NB4 (cell line): ENCODE measurements around the gene CXCL6.

Experiments used
- DNase-seq: peaks from one replicate; pipeline ENCODE4 v3.0.0; 2010; ENCODE audit warnings: low read depth
- H3K4me3 ChIP-seq: one replicate; pipeline ENCODE4 v1.5.1; 2011; ENCODE audit warnings: mild to moderate bottlenecking, low read depth, low read length, moderate library complexity
- MAX ChIP-seq: IDR thresholded peaks from 2 replicates; pipeline ENCODE4 v1.6.1; 2011; ENCODE audit warnings: low read depth, low read length
- MYC ChIP-seq: IDR thresholded peaks from 2 replicates; pipeline ENCODE4 v1.6.1; 2011; ENCODE audit warnings: low read depth, low read length
- POLR2A ChIP-seq: IDR thresholded peaks from 2 replicates; pipeline ENCODE4 v1.6.1; 2011; ENCODE audit warnings: mild to moderate bottlenecking; ENCODE audit not compliant: insufficient read length; ENCODE audit errors: extremely low read depth
- TF ChIP-seq, protein P1 (sequence below): IDR thresholded peaks from one replicate; pipeline ENCODE4 v1.5.1; 2012; ENCODE audit warnings: low read depth, low read length

Gene CXCL6

DNA sequence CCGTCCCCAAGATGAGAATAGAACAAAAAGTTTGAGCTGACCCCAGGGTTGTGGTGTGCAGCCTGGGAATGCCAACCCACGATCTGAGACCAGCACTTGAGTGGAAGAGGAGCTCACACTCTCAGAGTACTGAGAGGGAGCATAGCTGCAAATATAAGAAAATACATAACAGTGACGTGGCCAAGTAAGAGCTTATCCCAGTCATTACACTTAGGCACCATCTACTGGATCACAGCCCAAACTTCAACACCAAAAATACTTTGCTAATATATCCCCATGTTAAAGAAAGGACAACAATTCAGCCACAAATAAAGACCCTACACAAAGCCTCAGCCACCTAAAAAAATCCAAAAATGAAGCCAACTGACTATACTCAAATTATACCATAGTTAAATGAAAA, 33.3 kb upstream of the CXCL6 start:
- no peak overlapping the region for H3K4me3 ChIP-seq
- peak; percentile 16 for DNase-seq
- TF ChIP-seq MYC (no peak), MAX (no peak), POLR2A (no peak)
- TF ChIP-seq, protein P1, sequence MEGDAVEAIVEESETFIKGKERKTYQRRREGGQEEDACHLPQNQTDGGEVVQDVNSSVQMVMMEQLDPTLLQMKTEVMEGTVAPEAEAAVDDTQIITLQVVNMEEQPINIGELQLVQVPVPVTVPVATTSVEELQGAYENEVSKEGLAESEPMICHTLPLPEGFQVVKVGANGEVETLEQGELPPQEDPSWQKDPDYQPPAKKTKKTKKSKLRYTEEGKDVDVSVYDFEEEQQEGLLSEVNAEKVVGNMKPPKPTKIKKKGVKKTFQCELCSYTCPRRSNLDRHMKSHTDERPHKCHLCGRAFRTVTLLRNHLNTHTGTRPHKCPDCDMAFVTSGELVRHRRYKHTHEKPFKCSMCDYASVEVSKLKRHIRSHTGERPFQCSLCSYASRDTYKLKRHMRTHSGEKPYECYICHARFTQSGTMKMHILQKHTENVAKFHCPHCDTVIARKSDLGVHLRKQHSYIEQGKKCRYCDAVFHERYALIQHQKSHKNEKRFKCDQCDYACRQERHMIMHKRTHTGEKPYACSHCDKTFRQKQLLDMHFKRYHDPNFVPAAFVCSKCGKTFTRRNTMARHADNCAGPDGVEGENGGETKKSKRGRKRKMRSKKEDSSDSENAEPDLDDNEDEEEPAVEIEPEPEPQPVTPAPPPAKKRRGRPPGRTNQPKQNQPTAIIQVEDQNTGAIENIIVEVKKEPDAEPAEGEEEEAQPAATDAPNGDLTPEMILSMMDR, result no peak

GRCh38 chr4:73810191-73810590, 26.3 kb upstream of the CXCL6 start:
- DNase-seq, result no peak
- TF ChIP-seq, protein P1, result no peak
- TF ChIP-seq MYC (no peak), MAX (no peak), POLR2A (no peak)
- no peak overlapping the region for H3K4me3 ChIP-seq

GRCh38 chr4:73811841-73812240, 24.6 kb upstream of the CXCL6 start:
- TF ChIP-seq MAX (no peak), POLR2A (no peak), MYC (no peak)
- TF ChIP-seq, protein P1, result no peak
- no peak for DNase-seq
- no peak overlapping the region for H3K4me3 ChIP-seq

DNA sequence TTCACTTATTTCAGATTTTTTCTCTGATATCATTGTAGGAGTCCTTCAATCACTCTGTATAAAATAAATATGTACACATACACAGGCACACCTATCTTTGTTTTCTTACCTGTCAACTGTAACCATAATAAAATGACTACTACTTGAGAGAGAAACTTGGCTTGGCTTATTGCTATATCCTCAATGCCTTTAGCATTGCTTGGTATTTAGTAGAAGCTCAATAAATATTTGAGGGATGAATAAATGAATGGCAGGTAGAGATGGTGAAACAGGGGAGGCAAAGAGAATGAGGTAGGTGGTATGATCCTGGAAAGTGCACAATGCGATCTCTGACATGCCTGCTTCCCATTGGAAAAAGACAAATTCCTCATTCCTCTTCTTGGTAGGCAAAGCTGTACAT, 21.8 kb upstream of the CXCL6 start:
- DNase-seq, result no peak
- H3K4me3 ChIP-seq, result no peak overlapping the region
- TF ChIP-seq POLR2A (no peak), MYC (no peak), MAX (no peak)
- TF ChIP-seq, protein P1, result no peak

- DNase-seq, result peak; percentile 62
- no peak overlapping the region for H3K4me3 ChIP-seq
- no peak for TF ChIP-seq MYC
- no peak for TF ChIP-seq MAX
- TF ChIP-seq, protein P1, result no peak
- no peak for TF ChIP-seq POLR2A
Observed at GRCh38 chr4:73815145-73815544, 21.3 kb upstream of the CXCL6 start.

- TF ChIP-seq, protein P1, result no peak
- TF ChIP-seq MAX (no peak), MYC (no peak), POLR2A (no peak)
- peak; percentile 29 for DNase-seq
- no peak overlapping the region for H3K4me3 ChIP-seq
Observed at GRCh38 chr4:73816814-73817213, 19.7 kb upstream of the CXCL6 start.
